ENCODE measurements around the gene VAV3. TPM values are rescaled to one million over a fixed set of nuclear protein-coding genes. Genes with fewer than 3 reads are reported as not detected.

The VAV3 gene
- total RNA-seq, 1 donor from 2014 or later, result 25.8 TPM

DNA sequence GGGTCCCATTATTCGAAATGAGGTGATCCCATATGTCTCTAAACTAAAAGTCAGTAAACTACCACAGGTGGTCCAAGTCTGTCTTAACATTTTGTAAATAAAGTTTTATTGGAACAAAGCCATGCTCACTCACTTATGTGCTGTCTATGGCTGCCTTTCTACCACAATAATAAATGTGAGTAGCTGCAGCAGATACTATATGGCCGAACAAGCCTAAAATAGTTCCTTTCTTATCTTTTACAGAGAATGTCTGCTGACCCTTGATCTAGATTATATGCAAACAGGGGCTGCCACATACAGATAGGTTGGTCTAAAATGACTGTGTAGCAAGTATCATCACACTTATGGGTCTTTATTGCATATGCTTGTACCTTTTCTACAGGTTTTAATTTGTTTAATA lies 140.0 kb downstream of the VAV3 start:
- no peaks in the 10 kb centered on the region for H3K36me3 Mint-ChIP-seq (ENCODE audit: unreplicated experiment)
- DNase-seq, result no peak
- H3K9me3 Mint-ChIP-seq (ENCODE audit: unreplicated experiment), result no peaks in the 10 kb centered on the region
- H3K27ac Mint-ChIP-seq (ENCODE audit: unreplicated experiment), result no peak overlapping the region
- TF ChIP-seq, protein P1, sequence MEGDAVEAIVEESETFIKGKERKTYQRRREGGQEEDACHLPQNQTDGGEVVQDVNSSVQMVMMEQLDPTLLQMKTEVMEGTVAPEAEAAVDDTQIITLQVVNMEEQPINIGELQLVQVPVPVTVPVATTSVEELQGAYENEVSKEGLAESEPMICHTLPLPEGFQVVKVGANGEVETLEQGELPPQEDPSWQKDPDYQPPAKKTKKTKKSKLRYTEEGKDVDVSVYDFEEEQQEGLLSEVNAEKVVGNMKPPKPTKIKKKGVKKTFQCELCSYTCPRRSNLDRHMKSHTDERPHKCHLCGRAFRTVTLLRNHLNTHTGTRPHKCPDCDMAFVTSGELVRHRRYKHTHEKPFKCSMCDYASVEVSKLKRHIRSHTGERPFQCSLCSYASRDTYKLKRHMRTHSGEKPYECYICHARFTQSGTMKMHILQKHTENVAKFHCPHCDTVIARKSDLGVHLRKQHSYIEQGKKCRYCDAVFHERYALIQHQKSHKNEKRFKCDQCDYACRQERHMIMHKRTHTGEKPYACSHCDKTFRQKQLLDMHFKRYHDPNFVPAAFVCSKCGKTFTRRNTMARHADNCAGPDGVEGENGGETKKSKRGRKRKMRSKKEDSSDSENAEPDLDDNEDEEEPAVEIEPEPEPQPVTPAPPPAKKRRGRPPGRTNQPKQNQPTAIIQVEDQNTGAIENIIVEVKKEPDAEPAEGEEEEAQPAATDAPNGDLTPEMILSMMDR (IDR thresholded peaks at IDR 0.05; ENCODE audit: partially characterized antibody, unreplicated experiment), result no peak
- no peaks in the 10 kb centered on the region for H3K4me1 Mint-ChIP-seq (ENCODE audit: low read depth, unreplicated experiment)
- no peak overlapping the region for H3K4me3 Mint-ChIP-seq (ENCODE audit: unreplicated experiment)
- no peaks in the 10 kb centered on the region for H3K27me3 Mint-ChIP-seq (ENCODE audit: unreplicated experiment)

DNA sequence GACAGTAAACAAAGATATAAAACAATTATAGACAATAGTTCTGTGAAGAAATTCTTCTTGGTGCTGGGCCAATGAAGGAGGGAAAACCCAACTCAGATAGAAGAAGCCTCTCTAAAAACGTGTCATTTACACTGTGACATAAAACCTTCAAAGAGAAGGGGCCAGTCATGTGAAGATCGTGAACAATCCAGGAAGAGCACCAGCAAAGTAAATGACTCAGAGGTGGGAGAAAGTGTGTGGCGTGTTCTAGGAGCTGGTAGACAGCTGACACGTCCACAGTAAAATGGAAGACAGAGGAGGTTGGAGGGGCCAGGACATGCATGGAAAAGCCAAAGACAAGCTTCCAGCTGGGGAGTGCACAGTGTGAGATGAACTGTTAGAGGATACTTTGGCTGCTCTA lies 143.6 kb downstream of the VAV3 start:
- DNase-seq, result no peak
- Mint-ChIP-seq H3K4me1 (ENCODE audit: low read depth, unreplicated experiment) (peaks cover 16% of the 10 kb centered on the region), H3K9me3 (ENCODE audit: unreplicated experiment) (no peaks in the 10 kb centered on the region), H3K27me3 (ENCODE audit: unreplicated experiment) (no peaks in the 10 kb centered on the region), H3K36me3 (ENCODE audit: unreplicated experiment) (no peaks in the 10 kb centered on the region), H3K4me3 (ENCODE audit: unreplicated experiment) (no peak overlapping the region), H3K27ac (ENCODE audit: unreplicated experiment) (no peak overlapping the region)
- TF ChIP-seq, protein P1 (IDR thresholded peaks at IDR 0.05; ENCODE audit: partially characterized antibody, unreplicated experiment), result no peak

DNA sequence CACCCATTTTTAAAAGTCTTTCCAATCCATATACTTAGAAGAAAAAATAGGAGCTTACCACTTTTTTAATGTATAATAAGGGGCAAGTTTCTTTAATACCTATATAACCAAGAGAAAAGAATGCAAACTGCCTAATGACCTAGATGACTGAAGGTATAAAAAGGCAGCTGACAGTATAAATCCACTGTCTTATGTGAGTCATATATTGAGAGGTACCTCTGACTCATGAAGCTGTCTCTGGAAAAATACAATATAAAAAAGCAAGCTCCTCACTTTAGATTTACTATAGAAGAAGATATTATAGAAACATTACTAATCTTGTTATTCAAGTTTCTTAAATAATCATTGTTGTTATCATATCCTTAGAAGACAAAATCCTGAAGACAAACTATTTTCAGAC lies 144.2 kb downstream of the VAV3 start:
- Mint-ChIP-seq H3K9me3 (ENCODE audit: unreplicated experiment) (no peaks in the 10 kb centered on the region), H3K27me3 (ENCODE audit: unreplicated experiment) (no peaks in the 10 kb centered on the region), H3K27ac (ENCODE audit: unreplicated experiment) (no peak overlapping the region), H3K36me3 (ENCODE audit: unreplicated experiment) (no peaks in the 10 kb centered on the region), H3K4me1 (ENCODE audit: low read depth, unreplicated experiment) (peaks cover 16% of the 10 kb centered on the region), H3K4me3 (ENCODE audit: unreplicated experiment) (no peak overlapping the region)
- no peak for DNase-seq
- TF ChIP-seq, protein P1 (IDR thresholded peaks at IDR 0.05; ENCODE audit: partially characterized antibody, unreplicated experiment), result no peak

DNA sequence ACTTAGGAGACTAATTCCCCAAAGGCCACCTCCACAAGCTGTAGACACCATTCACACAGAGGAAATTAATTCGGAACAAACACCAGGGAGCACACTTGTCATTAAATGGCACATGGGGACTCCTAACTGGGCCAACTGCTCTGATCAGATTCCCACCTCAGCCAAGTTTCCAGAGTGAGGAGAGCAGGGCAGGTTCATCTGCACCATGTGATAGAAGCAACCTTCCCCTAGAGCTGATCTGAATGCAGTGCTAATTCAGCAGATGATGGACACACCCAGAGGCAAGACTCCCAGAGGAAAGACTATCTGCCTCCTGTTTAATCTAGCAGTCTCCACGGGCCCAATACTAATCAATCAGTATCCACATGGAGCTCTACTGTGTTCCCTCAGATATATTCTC lies 147.0 kb downstream of the VAV3 start:
- H3K9me3 Mint-ChIP-seq (ENCODE audit: unreplicated experiment), result no peaks in the 10 kb centered on the region
- no peak overlapping the region for H3K27ac Mint-ChIP-seq (ENCODE audit: unreplicated experiment)
- TF ChIP-seq, protein P1 (IDR thresholded peaks at IDR 0.05; ENCODE audit: partially characterized antibody, unreplicated experiment), result no peak
- DNase-seq, result no peak
- H3K4me1 Mint-ChIP-seq (ENCODE audit: low read depth, unreplicated experiment), result peaks cover 16% of the 10 kb centered on the region
- H3K4me3 Mint-ChIP-seq (ENCODE audit: unreplicated experiment), result no peak overlapping the region
- no peaks in the 10 kb centered on the region for H3K27me3 Mint-ChIP-seq (ENCODE audit: unreplicated experiment)
- H3K36me3 Mint-ChIP-seq (ENCODE audit: unreplicated experiment), result no peaks in the 10 kb centered on the region

DNA sequence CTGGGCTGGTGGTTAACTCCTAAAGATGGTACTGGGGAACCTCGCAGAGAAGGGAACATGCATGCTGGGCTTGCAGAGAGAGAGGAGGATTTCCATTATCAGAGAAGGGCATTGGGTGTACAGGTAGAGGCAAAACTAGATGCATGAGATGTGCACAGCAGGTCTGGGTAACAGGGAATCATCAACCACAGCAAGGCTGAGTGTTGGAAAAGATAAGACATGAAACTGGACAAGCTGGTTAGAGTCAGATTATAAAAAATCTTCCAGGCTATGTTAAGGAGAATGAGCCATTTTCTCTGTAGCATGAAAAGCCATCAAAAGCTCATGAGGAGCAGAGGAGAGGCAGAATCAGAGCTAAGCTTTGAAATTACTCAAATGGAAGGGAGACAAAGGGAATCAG lies 147.8 kb downstream of the VAV3 start:
- TF ChIP-seq, protein P1 (IDR thresholded peaks at IDR 0.05; ENCODE audit: partially characterized antibody, unreplicated experiment), result no peak
- Mint-ChIP-seq H3K27me3 (ENCODE audit: unreplicated experiment) (no peaks in the 10 kb centered on the region), H3K4me3 (ENCODE audit: unreplicated experiment) (no peak overlapping the region), H3K27ac (ENCODE audit: unreplicated experiment) (no peak overlapping the region), H3K9me3 (ENCODE audit: unreplicated experiment) (no peaks in the 10 kb centered on the region), H3K36me3 (ENCODE audit: unreplicated experiment) (no peaks in the 10 kb centered on the region), H3K4me1 (ENCODE audit: low read depth, unreplicated experiment) (peaks cover 16% of the 10 kb centered on the region)
- DNase-seq, result no peak
